Activated gamma-delta T cell treated with Interleukin-2 at 50 U/mL for 16 hours (primary cell): Measurements from ENCODE around the gene NOX4.

Source experiments
- DNase-seq: peaks from one replicate; pipeline ENCODE4 v3.0.0-alpha.2; 2020

The NOX4 gene

GRCh38 chr11:89490981-89491690 lies at the start of gene NOX4:
TSS of gene NOX4 (minus strand) at chr11:89491375. CDS start at chr11:89491246, 129 bp downstream.
- DNase-seq = no peak

- no peak for DNase-seq
Observed at GRCh38 chr11:89540826-89541225, 49.7 kb upstream of the NOX4 start.

- no peak for DNase-seq
Observed at GRCh38 chr11:89537936-89538335, 46.8 kb upstream of the NOX4 start.

GRCh38 chr11:89536926-89537325 lies 45.8 kb upstream of the NOX4 start:
- DNase-seq = no peak

- DNase-seq = no peak
Observed at GRCh38 chr11:89535221-89535620, 44.0 kb upstream of the NOX4 start.

- DNase-seq = no peak
Observed at GRCh38 chr11:89529626-89530380, 38.6 kb upstream of the NOX4 start.

GRCh38 chr11:89521792-89522191 lies 30.6 kb upstream of the NOX4 start:
- no peak for DNase-seq

GRCh38 chr11:89521294-89521693 lies 30.1 kb upstream of the NOX4 start:
- no peak for DNase-seq

GRCh38 chr11:89516496-89516895 lies 25.3 kb upstream of the NOX4 start:
- no peak for DNase-seq

- DNase-seq = no peak
Observed at GRCh38 chr11:89508544-89508943, 17.4 kb upstream of the NOX4 start.

GRCh38 chr11:89504270-89504669 lies 13.1 kb upstream of the NOX4 start:
- no peak for DNase-seq

- no peak for DNase-seq
Observed at GRCh38 chr11:89503422-89503821, 12.2 kb upstream of the NOX4 start.

GRCh38 chr11:89502301-89502700 lies 11.1 kb upstream of the NOX4 start:
- DNase-seq = no peak

GRCh38 chr11:89500336-89500735 lies 9.2 kb upstream of the NOX4 start:
- no peak for DNase-seq

- no peak for DNase-seq
Observed at GRCh38 chr11:89498845-89499448, 7.8 kb upstream of the NOX4 start.

- no peak for DNase-seq
Observed at GRCh38 chr11:89495951-89496350, 4.8 kb upstream of the NOX4 start.

GRCh38 chr11:89493431-89493830 lies 2.3 kb upstream of the NOX4 start:
- DNase-seq = no peak

GRCh38 chr11:89490602-89490980 lies 584 bp downstream of the NOX4 start:
- DNase-seq = no peak

- no peak for DNase-seq
Observed at GRCh38 chr11:89489930-89490329, 1.2 kb downstream of the NOX4 start.

GRCh38 chr11:89487016-89487415 lies 4.2 kb downstream of the NOX4 start:
- no peak for DNase-seq

- DNase-seq = no peak
Observed at GRCh38 chr11:89484896-89485295, 6.3 kb downstream of the NOX4 start.

- DNase-seq = no peak
Observed at GRCh38 chr11:89477175-89477574, 14.0 kb downstream of the NOX4 start.

GRCh38 chr11:89463266-89463780 lies 27.9 kb downstream of the NOX4 start:
- no peak for DNase-seq

GRCh38 chr11:89458716-89459115 lies 32.5 kb downstream of the NOX4 start:
- no peak for DNase-seq
